Activated CD4-positive, alpha-beta T cell treated with anti-CD3 and anti-CD28 coated beads, Interleukin-2, Interleukin-4, amounts not matched to agents 100 ng/mL and 50 ng/mL, durations not matched to agents 16 hours and 8 hours (primary cell): ENCODE results near the gene PARM1.

Experiments
- DNase-seq: peaks from one replicate; pipeline ENCODE4 v3.0.0-alpha.2; 2020; ENCODE audit warnings: low spot score

The PARM1 gene

DNA sequence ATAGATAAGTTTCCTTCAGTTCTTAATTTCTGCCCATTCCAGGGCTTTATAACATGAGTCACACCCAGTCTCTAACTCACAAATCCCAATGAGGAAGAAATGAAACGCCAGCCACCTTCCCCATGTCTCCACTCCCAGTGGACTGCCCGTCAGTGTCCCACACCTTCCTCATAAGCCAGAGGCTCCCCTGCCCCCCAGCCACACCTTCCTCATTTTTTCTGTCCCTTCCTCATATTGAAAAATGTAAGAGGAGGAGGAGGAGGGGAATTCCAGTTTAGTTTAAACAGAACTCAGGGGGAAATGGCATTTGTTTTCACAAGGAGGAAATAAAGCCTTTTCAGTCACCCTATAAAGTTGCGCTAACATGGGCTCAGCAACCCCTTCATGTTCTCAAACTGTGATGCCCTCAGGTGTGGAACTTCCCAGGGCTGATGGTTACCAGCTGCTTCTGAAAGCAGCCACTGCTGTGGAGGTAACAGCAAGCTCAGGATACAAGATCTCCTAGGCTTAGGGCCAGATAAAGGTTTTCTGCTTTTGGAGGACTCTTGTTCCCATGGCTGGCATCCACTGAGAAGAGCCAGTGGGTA lies 97.8 kb downstream of the PARM1 start:
- no peak for DNase-seq

- DNase-seq = no peak
Observed at GRCh38 chr4:75031775-75032174, 98.9 kb downstream of the PARM1 start.

GRCh38 chr4:75034523-75034922 lies 101.6 kb downstream of the PARM1 start:
- no peak for DNase-seq

- DNase-seq = no peak
Observed at GRCh38 chr4:75035321-75035720, 102.4 kb downstream of the PARM1 start.

DNA sequence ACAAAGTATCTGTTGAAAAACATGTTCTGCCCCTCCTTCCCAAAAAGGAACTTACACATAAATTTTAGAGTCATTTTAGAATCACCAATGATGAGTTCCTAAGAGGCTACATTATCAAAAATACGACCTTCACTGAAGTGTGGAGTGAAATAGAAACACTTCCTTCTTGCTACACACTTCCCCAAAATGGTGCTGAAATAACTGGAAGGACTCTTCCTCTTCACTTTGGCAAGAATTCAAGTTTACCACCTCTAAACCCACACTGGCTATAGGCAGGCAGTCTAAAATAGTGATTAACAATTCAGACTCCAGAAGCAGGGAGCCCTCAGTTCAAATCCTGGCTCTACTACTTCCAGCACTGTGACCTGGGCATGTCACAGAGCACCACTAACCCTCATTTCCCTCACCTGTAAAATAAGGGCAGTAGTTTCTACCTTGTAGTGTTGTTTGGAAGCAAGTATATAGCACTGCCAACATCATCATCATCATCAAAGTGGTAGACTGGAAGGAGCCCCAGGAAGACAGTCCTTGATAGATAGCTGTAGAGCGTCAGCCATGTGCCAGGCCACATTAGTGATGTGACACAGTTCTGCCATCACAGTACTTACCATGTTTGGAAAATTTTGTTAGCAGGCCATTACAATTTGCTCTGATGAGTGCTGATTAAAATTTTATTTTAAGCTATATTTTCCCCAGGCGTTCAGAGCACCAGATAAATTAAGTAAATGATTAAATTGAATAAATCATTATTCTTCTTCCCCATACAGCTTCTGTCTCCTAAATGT lies 103.3 kb downstream of the PARM1 start:
- DNase-seq = no peak

- no peak for DNase-seq
Observed at GRCh38 chr4:75037252-75037651, 104.3 kb downstream of the PARM1 start.

DNA sequence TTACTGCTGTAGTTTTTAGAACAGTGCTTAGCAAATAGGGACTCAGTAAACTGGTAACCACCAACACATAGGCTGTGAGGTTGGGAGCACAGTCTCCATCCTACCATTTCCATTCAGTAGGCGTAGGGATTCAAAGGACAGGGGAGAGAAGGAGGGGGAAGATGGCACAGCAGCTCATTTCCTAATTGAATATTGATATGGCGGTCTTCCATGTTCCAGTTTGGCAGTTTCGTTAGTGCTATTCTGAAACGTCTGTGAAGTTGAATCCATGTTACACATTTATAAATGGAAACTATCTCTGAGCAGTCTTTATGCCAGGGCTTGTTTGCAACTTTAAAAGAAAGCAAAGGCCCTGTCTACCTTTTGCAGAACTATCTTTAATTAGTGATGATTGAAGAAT lies 105.5 kb downstream of the PARM1 start:
- DNase-seq = no peak

DNA sequence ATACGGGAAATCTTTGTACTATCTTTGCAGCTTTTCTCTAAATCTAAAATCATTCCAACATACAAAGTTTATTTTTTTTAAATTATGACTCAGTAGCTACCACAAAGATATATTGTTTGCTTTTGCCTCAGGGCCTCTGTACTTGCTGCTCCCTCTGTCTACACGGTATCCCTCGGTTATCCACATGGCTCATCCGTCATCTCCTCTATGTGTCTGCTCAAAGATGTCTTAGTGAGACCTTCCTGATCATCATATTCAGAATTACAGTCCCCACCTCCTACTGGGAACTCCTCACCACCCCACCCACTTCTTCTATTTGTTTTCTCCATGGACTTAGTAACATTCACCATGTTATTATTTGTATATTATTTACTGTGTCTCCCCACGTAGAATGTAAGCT lies 107.8 kb downstream of the PARM1 start:
- no peak for DNase-seq

- no peak for DNase-seq
Observed at GRCh38 chr4:75042601-75043208, 109.8 kb downstream of the PARM1 start.

GRCh38 chr4:75046226-75046625 lies 113.3 kb downstream of the PARM1 start:
- no peak for DNase-seq

DNA sequence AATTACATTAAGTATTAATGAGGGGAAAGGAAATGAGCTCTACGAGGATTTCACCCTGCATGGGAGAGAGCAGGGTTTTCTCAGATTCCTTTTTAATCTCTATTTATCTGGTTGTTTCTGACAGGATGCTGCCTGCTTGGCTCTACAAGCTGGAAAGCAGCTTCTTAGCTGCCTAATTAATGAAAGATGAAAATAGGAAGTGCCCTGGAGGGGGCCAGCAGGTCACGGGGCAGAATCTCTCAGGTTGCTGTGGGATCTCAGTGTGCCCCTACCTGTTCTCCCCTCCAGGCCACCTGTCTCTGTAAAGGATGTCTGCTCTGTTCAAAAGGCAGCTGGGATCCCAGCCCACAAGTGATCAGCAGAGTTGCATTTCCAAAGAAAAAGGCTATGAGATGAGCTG lies 113.7 kb downstream of the PARM1 start:
- no peak for DNase-seq

DNA sequence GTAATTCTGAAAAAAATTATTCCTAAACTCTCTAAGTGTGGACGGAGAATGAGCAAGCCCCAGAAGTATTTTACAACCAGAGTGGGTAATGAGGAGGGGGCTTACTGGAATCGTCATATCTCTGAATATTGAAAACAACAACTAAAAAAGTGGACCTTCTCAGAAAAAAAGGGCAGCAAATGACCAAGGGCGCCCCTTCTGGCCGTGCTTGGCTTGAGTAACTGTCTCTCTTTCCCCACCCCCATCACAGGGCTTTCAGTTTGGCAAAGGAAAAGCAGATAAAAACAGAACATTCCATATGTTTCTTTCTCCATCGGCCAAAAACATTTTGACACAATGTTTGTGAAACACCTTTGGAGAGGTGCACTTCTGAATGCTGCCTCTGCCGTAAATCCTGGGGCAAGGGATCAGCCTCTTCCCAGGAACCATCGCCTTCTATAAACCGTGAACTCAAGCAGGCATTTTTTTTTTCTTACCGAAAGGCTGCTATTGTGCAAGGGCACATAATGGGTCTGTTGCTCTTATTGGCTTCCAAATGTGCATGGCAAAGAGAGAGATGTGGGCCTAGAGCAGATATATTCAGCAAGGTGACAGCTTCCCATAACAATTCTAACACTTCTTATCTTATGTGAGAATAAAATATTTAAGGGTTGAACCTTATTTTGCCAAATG lies 115.4 kb downstream of the PARM1 start:
- no peak for DNase-seq

DNA sequence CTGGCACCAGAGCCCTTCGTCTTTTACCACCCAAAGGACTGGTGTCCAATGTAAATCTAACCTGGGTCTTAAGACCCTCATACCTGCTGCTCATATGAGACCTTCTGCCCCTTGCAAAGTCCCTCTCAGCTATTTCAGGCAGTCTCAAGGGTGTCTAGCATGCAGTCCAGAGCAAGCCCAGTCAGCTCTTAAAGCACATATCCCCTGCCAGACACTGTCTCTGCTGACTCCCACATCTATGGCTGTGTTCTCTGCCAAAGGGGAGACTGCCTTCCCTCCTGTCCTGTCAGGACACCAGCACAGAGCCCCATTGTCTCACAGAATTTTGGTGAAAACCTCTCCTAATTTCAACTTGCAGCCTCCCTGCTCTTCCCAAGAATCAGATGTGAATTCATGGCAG lies 118.5 kb downstream of the PARM1 start:
- DNase-seq = no peak

GRCh38 chr4:75053352-75053751 lies 120.4 kb downstream of the PARM1 start:
- DNase-seq = no peak

- DNase-seq = no peak
Observed at GRCh38 chr4:75054078-75054477, 121.2 kb downstream of the PARM1 start.

DNA sequence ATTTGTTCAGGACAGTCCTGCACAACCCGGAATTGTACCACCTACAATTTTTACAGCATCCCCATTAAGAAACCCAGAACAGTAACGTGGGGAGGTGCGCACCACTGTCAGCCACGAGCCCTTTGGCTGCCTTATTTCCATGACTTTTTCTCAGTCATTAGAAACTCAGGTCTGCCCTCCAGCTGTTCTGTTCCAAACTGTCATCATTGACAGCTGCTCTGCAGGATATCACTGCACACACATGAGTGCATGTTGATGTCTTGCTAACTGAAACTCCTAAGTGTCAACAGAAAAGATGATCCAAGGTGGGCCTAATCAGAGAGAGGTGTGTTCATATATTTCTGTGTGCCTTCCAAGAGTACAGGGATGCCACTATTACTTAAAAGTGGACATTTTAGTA lies 123.4 kb downstream of the PARM1 start:
- DNase-seq = no peak

DNA sequence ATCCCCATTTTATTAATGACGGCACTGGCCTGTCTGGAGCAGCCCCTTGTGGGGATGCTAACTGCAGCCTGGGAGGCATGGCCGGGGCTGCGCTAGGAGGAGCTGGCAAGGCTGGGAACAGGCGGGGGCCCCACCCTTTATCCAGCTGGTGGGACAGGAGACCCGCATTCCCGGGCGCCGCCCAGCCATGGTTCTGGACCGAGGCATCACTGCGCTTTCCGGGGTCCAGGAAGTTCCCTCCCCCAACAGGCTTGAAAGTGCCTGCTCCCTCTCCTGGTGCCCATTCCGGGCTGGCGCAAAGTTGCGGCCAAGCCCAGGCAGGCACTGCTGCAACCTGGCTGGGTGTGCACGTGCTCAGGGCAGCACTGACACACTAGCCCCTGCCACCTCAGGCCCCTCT lies 124.5 kb downstream of the PARM1 start:
- no peak for DNase-seq

- DNase-seq = no peak
Observed at GRCh38 chr4:75058486-75058885, 125.6 kb downstream of the PARM1 start.

- no peak for DNase-seq
Observed at GRCh38 chr4:75063433-75063832, 130.5 kb downstream of the PARM1 start.

- DNase-seq = no peak
Observed at GRCh38 chr4:75065909-75066308, 133.0 kb downstream of the PARM1 start.

DNA sequence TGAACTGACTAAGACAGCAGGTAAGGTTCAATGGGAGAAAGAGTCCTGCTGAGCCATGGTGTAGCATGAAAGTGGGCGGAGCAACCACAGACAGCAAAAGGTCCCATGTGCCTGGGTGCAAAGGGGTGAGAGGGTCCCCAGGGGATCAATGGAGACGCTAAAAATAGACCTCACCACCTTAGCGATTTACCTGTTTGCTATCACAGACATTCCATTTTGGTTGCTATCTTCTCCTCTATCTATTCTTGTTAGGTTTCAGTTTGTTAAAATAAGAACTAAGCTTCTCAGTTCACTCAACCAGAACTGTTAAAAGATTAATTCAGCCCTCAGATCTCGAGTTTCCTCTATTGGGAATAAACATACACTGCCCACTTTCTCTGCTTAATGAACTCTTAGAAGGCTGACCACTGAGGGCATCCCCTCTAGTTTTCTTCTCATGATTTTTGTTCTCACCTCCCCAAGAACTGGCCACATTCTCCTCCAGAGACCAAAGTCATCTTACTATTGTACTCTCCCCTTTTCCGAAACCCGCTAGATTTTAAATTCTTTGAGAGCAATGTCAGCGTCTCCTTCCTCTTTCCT lies 136.7 kb downstream of the PARM1 start:
- no peak for DNase-seq

GRCh38 chr4:75071317-75071716 lies 138.4 kb downstream of the PARM1 start:
- DNase-seq = no peak

DNA sequence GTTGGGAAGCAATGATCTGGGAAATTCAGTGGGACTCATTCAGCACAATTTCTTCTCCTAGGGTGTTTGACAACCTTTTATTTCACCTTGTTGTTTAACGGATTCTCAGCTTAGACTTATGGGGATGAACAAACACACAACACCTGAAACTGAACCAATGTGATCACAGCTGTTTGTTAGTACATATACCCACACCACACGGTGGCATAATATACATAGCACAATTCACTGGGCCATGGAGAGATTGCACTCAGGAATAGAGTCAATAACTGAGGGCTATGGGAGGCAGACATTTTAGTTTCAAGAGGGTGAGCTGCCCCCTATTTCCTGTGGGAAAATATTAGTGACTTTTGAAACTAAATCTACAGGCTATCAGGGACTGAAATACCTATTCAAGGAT lies 148.0 kb downstream of the PARM1 start:
- no peak for DNase-seq
